ENCODE results near the gene OSGIN1.
"Not testable (repeated sequence)": the region's sequence is repeated elsewhere in the genome, so short reads cannot be mapped to it uniquely, and the experiment has no call there.

Gene OSGIN1

GRCh38 chr16:83926726-83927397, 26.2 kb upstream of the OSGIN1 start:
- DNase-seq, result no peak

DNA sequence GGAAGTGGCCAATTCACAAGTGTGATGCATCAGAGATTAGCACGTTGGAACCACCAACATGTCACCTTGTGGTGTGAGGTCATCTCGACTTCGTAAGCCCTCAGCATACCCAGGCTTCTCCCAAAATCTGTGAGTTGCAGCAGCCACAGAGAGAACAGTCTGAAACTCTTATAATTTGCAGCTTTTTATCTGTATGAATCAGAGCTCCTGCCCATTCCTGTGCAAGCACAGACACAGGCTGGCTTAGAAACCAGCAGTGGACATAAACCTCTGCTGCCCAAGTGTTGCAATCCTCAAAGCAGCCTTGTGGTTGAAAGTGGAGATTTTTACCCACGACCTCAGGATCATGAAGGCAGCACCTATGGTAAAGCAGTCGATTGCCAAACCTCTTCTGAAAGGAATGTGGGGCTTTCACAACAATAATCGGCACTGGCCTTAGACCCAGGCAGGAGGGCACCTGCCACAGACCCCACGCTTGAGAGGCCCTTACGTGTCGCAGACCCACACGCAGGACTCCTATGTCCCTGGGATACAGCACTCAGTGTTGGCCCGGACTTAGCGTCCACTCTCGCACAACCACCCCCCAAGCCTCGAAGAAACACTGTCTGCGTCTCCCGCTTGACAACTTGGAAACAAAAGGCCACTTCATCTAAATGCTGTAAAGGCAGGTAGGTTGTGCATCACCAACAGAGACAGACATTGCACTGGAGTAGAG, 24.5 kb upstream of the OSGIN1 start:
- DNase-seq, result no peak

DNA sequence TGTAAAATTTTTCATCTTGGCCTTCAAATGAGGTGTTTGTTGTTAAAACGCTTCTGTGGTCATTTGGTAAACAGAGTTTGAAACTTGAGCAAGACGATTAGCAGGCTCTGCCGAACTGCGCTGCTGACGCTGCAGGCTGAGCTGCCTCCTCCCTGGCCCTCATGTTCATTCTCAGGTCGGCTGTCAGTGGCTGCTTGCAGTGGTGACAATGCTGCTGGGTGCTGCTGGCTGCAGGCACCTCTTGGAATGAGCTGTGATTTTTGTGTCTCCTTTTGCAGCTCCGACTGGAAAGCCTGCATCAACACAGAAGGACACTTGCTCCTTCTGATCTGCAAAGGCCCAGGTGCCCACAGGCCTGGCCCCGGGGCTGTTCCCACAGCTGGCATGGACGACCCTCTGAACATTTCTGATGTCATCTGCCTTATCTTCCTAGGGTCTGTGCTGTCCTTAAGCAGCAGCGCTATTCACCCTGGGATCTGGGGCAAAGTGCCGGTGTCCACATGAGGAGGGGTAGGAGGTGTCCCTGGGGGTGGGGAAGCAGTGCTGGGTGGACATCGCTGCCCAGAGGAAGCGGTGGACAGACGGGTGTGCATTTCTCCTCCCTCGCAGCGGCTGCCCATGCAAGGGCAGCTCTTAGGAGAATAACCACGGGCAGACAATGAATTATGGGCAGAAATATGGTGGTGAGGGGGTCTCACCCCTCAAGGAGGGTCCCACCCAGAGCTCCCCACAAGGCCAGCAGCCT, 23.1 kb upstream of the OSGIN1 start:
- no peak for DNase-seq

GRCh38 chr16:83930730-83931500, 22.1 kb upstream of the OSGIN1 start:
- no peak for DNase-seq

GRCh38 chr16:83931556-83931955, 21.5 kb upstream of the OSGIN1 start:
- no peak for DNase-seq

DNA sequence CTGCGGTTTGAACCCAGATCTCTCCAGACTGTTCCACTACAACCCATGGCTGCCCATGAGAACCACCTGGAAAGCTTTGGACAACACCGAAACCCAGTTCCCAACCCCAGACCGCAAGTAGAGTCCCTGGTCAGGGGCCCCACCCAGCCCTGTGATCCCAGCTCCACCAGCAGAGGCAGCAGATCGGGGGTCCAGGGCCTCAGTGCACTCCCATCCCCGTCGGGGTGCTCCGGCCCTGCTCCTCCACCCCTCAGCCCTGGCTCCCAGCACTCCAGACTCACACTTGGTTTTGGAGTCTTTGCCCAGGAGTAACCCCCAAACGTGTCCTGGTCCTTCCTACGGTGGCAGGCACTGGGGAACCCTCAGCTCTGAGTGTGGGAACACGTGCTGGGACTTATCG, 20.7 kb upstream of the OSGIN1 start:
- DNase-seq, result no peak

DNA sequence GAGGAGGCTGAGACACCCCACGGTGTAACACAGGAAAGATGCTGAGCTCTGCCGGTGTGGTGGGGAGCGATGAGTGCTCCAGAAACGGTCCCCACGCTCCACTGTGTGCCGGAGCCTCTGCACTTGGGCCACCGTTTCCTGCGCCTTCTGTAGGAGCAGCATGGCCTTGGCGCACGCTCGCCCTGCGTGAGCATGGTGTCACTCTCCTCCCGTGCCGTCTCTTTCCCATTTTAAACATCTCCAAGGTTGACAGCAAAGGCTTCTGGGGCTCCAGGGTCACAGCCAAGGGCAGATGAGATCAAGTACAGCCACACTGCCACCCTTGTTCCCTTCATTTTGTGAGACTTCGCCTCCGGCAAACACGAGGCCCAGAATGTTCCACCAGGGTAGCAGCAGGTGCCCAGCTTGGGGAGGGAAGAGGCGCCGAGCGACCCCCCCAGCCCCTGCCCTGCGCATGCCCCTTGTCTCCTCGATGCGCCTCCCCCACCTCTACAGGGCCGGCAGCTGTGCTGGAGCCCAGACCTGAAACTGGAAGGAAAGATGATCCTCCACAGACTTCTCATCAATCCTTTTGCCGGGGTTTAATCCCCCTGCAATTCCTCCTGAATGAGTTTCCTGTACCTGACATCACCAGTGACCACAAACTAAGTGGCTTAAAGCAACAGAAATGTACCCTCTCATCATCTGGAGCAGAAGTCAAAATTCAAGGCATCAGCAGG, 19.9 kb upstream of the OSGIN1 start:
- no peak for DNase-seq

- DNase-seq, result no peak
Measured at GRCh38 chr16:83933885-83934683, 19.0 kb upstream of the OSGIN1 start.

DNA sequence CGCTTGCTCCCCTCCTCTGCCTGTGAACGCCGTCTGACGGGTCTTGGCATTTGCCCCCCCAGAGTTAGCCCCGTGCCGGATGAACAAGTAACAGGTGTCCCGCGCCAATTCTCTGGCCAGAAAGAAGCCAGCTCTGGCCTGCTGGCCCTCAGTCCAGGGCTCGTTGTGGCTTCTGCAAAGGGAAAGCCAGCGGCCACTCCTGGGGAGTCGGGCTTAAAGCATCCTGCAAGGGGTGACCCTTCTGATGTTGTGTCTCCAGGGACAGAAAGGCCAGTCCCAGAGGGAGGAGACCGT, 18.4 kb upstream of the OSGIN1 start:
- DNase-seq, result no peak

- no peak for DNase-seq
Measured at GRCh38 chr16:83935005-83935857, 17.8 kb upstream of the OSGIN1 start.

DNA sequence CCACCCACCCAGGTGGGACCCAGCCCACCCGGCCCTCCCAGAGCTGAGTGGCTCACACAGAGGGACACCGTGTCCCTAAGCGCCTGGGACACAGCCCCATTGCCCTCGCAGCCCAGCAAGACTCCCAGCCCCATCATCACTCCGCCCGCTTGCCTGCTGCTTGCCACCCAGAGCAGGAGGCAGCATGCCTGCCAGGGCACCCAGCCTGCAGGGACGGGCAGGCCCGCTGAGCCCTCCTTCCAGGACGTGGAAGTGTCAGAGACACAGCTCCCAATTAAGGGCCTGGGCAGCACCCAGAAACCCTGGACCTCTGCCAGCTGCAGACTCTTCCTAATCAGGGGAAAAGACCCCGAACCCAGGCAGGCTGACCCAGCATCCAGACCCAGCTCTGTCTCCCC, 17.2 kb upstream of the OSGIN1 start:
- DNase-seq, result no peak

DNA sequence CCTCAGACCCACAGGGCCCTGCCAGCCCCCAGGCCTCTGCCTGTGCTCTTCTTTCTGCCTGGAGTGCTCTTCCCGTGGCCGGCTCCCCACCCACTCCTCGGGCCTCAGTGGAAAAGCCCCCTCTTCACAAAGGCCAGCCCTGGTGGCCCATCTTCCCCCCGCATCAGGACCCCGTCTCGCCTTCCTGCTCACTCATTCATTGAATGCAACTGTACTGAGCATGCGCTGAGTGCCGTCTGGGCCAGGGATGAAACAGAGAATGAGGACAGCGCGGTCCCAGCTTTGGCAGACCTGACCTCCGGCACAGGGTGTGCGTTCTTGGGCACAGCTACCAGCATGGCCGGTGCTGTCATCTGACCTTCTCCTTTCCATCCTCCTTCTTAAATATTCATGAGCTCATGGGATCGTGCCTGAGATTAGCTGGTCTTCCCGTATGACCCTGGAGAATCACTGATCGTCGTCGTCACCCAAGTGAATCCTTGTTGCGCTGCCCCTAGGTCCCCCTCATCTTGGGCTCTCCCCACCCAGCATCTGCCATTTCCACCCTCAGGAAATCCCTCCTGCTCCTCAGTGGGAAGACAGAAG, 16.4 kb upstream of the OSGIN1 start:
- no peak for DNase-seq

DNA sequence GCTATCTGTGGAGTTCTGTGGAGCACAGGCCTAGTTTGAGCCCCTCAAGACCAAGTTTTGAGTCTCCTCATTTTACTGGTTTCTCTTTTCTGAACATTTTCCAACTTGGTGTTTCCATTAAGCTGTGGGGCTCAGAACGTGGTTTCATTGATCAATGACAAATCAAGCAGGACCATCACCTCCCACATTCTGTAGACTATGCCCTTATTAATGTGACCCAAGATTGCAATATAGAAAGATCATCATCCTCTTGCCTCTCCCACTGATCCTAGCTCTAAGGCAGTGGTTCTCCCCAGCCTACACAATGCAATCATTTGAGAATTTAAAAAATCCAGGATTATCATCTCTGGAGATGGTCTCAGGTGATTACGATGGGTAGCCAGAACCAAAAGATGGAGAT, 15.8 kb upstream of the OSGIN1 start:
- no peak for DNase-seq

GRCh38 chr16:83937922-83938885, 14.8 kb upstream of the OSGIN1 start:
- no peak for DNase-seq

GRCh38 chr16:83939266-83939855, 13.7 kb upstream of the OSGIN1 start:
- DNase-seq, result no peak

DNA sequence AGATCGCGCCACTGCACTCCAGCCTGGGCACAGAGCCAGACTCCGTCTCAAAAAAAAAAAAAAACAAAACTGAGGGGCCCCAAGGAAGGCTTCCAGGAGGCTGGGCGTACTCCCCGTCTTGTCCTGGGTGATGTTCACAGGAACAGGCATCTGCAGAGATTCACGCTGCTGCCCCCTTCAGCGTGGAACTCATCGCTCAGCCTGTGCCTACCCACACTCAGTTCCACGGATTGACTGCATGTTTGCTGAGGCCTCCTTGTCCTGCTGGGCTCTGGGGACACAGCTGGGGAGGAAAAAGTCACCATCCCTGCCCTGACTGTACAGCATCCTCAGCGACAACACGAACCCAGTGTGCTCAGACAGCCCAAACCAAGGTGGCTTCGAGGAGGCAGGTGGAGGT, 12.9 kb upstream of the OSGIN1 start:
- no peak for DNase-seq

- DNase-seq, result peak; percentile 90
Measured at GRCh38 chr16:83940630-83941378, 12.2 kb upstream of the OSGIN1 start.

DNA sequence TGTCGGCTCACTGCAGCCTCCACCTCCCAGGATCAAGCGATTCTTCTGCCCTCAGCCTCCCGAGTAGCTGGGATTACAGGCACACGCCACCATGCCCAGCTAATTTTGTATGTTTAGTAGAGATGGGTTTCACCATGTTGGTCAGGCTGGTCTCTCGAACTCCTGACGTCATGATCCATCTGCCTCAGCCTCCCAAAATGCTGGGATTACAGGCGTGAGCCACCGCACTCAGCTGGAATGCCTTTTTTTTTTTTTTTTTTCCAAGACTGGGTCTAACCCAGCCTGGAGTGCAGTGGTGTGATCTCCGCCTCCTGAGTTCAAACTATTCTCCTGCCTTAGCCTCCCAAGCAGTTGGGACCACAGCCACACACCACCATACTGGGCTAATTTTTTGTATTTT, 11.5 kb upstream of the OSGIN1 start:
- DNase-seq, result not testable (repeated sequence)

All from NCI-H2171 (cell line).